CD4-positive, CD25-positive, alpha-beta regulatory T cell (primary cell): Measurements from ENCODE around the gene TMEM213. TPM values are rescaled to one million over a fixed set of nuclear protein-coding genes. Genes with fewer than 3 reads are reported as not detected.

Experiments used
- ATAC-seq, 2 donors: fragments of 150-1000 bp; cut with Tn5 transposase; one replicate each; pipeline ENCODE4 v1.10.0; 2021; ENCODE audit warnings: low read depth in 2 of 2, moderate number of reproducible peaks in 2 of 2, moderate library complexity in 1 of 2
- DNase-seq, 3 donors: peaks; one replicate each; pipeline versions ENCODE4 v3.0.0 to v3.0.0-alpha.2; 2012 to 2022; ENCODE audit warnings: mixed read lengths in 1 of 3
- H3K27ac ChIP-seq: one replicate; pipeline ENCODE4 v1.7.0; 2013; ENCODE audit warnings: mild to moderate bottlenecking, low read length; ENCODE audit not compliant: insufficient read depth, poor library complexity, severe bottlenecking
- H3K27me3 ChIP-seq: one replicate; pipeline ENCODE4 v1.7.0; 2013; ENCODE audit warnings: low read length; ENCODE audit not compliant: control insufficient read depth, insufficient read depth
- H3K36me3 ChIP-seq: one replicate; pipeline ENCODE4 v1.7.0; 2013; ENCODE audit warnings: mild to moderate bottlenecking, low read length, moderate library complexity; ENCODE audit not compliant: control insufficient read depth, insufficient read depth
- H3K4me1 ChIP-seq: 2 replicates; pipeline ENCODE4 v1.7.0; 2013; ENCODE audit warnings: mild to moderate bottlenecking, low read length; ENCODE audit not compliant: insufficient read depth, control insufficient read depth, poor library complexity, severe bottlenecking
- H3K4me3 ChIP-seq: one replicate; pipeline ENCODE4 v1.7.0; 2013; ENCODE audit warnings: low read depth, mild to moderate bottlenecking, low read length, moderate library complexity
- H3K9me3 ChIP-seq, 2 experiments: 1 replicate in 1 of 2; 2 replicates in 1 of 2; pipeline ENCODE4 v1.7.0; 2013; ENCODE audit warnings: low read length in 2 of 2, mild to moderate bottlenecking in 1 of 2, moderate library complexity in 1 of 2; ENCODE audit not compliant: control insufficient read depth in 2 of 2
- H3K27ac Mint-ChIP-seq, 3 donors: one replicate each; pipeline ENCODE4 v1.8.0; 2020 to 2022; ENCODE audit warnings: mild to moderate bottlenecking in 3 of 3, mixed read lengths in 3 of 3, moderate library complexity in 2 of 3
- H3K27me3 Mint-ChIP-seq: one replicate; pipeline ENCODE4 v1.8.0; 2022; ENCODE audit warnings: mild to moderate bottlenecking, mixed read lengths
- H3K36me3 Mint-ChIP-seq: one replicate; pipeline ENCODE4 v1.8.0; 2020; ENCODE audit warnings: mixed read lengths
- H3K4me1 Mint-ChIP-seq, 4 donors: one replicate each; pipeline ENCODE4 v1.8.0; 2020 to 2022; ENCODE audit warnings: mixed read lengths in 4 of 4, mild to moderate bottlenecking in 1 of 4
- H3K4me3 Mint-ChIP-seq, 4 donors: one replicate each; pipeline ENCODE4 v1.8.0; 2020 to 2022; ENCODE audit warnings: mild to moderate bottlenecking in 4 of 4, mixed read lengths in 4 of 4, moderate library complexity in 3 of 4
- H3K9me3 Mint-ChIP-seq, 7 donors: one replicate each; pipeline ENCODE4 v1.8.0; 2020 to 2022; ENCODE audit warnings: mixed read lengths in 7 of 7, mild to moderate bottlenecking in 3 of 7, moderate library complexity in 2 of 7
- polyA plus RNA-seq, 4 donors: library from polyadenylated mRNA; unstranded; fragments of 300-500 nt; fragmentation: Illumina TruSeq; gene quantifications; one replicate each; pipeline ENCODE4 v1.2.3, GENCODE V29; 2021
- total RNA-seq: library from RNA; stranded (reverse); gene quantifications from one replicate; pipeline ENCODE4 v1.2.3, GENCODE V29; 2022

The TMEM213 gene
- total and polyA plus RNA-seq, 5 donors from 2014 or later = 0.21 TPM; not detected in 4

DNA sequence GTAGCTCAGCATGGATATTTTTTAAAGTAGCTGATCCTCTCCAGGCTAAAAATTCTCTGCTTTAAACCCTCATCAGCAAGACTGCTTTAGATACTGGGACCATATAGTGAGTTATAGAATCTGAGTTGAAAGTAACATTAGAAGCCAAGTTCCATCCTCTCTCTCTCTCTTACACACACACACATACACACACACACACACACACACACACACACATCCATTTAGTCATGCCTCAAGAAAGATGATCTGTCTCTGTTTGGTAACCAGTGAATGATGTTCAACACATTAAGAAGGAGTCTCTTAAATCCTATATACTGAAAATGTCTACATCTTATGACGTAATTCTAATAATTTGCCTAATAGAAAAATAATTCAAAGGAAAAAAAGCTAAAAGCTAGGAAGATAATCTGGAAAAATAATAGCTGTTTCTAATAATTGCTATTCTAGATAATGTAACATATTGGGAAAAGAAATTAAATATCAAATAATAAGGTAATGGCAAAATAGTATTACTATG lies 17.1 kb downstream of the TMEM213 start:
- ATAC-seq = no peak
- no peak for DNase-seq
- no peak overlapping the region for H3K27ac ChIP-seq
- H3K27me3 ChIP-seq = peaks cover 3% of the 10 kb centered on the region
- Mint-ChIP-seq H3K27me3 (peaks cover 5% of the 10 kb centered on the region), H3K36me3 (no peaks in the 10 kb centered on the region), H3K27ac (no peak overlapping the region), H3K4me3 (no peak overlapping the region), H3K9me3 (peaks cover 0 to 5% (median 0%) of the 10 kb centered on the region in 7 donors), H3K4me1 (no peaks in the 10 kb centered on the region)
- H3K36me3 ChIP-seq = no peaks in the 10 kb centered on the region
- H3K4me3 ChIP-seq = no peak overlapping the region
- H3K4me1 ChIP-seq = no peaks in the 10 kb centered on the region
- no peaks in the 10 kb centered on the region for H3K9me3 ChIP-seq

DNA sequence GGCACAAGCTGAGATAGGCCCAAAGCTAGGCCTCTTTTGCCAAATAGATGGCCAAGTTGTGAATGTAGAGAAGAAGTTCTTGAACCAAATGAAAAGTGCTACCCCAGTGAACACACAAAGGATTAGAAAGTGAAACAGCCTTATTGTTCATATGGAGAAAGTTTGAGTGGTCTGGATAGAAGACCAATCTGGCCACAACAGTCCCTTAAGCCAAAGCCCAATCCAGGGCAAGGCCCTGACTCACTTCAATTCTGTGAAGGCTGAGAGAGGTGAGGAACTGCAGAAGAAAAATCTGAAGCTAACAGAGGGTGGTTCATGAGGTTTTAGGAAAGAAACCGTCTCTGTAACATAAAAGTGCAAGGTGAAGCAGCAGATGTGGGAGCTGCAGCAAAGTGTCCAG lies 18.9 kb downstream of the TMEM213 start:
- peaks cover 3% of the 10 kb centered on the region for H3K27me3 ChIP-seq
- no peaks in the 10 kb centered on the region for H3K4me1 Mint-ChIP-seq
- no peaks in the 10 kb centered on the region for H3K36me3 Mint-ChIP-seq
- no peak overlapping the region for H3K4me3 ChIP-seq
- no peak overlapping the region for H3K27ac Mint-ChIP-seq
- H3K9me3 Mint-ChIP-seq = peaks cover 0 to 5% (median 0%) of the 10 kb centered on the region in 7 donors
- H3K27ac ChIP-seq = no peak overlapping the region
- no peaks in the 10 kb centered on the region for H3K9me3 ChIP-seq
- DNase-seq (no peak), ATAC-seq (no peak)
- H3K36me3 ChIP-seq = no peaks in the 10 kb centered on the region
- peaks cover 5% of the 10 kb centered on the region for H3K27me3 Mint-ChIP-seq
- H3K4me1 ChIP-seq = no peaks in the 10 kb centered on the region
- H3K4me3 Mint-ChIP-seq = no peak overlapping the region

DNA sequence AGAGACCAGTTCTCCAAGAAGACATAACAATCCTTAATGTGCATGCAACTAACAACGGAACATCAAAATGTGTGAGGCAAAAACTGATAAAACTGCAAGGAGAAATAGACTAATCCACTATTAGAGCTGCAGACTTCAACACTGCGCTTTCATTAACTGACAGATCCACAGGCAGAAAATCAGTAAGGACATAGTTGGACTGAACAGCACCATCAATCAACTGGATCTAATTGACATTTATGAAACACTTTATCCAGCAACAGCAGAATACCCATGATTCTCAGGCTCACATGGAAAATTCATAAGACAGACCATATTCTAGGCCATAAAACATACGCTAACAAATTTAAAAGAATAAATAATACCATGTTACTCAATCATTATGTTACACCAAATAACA lies 21.8 kb downstream of the TMEM213 start:
- no peaks in the 10 kb centered on the region for H3K4me1 ChIP-seq
- H3K36me3 ChIP-seq = no peaks in the 10 kb centered on the region
- Mint-ChIP-seq H3K27me3 (peaks cover 5% of the 10 kb centered on the region), H3K9me3 (peaks cover 0 to 3% (median 0%) of the 10 kb centered on the region in 7 donors), H3K4me3 (no peak overlapping the region), H3K27ac (no peak overlapping the region), H3K36me3 (no peaks in the 10 kb centered on the region), H3K4me1 (no peaks in the 10 kb centered on the region)
- no peak overlapping the region for H3K27ac ChIP-seq
- H3K9me3 ChIP-seq = no peaks in the 10 kb centered on the region
- H3K27me3 ChIP-seq = peaks cover 1% of the 10 kb centered on the region
- no peak overlapping the region for H3K4me3 ChIP-seq
- DNase-seq (no peak), ATAC-seq (no peak)

DNA sequence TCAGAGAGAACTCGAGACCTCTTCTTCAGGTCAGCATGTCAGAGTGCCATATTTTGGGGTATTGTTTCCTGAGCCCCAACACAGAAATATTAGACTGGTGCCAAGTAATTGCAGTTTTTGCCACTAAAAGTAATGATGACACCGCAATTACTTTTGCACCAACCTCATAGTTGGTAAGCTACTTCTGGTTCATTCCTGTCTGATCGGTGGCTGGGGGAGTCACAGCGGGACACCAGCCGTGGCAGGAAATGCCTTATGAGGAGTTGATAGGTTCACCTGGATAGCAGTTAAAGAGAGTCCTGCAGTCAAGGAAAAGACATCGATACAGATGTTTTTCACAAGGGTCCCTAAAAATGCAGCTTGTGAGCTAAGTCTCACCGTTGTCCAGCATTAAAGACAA lies 24.1 kb downstream of the TMEM213 start:
- Histone ChIP-seq H3K9me3 (no peaks in the 10 kb centered on the region), H3K27me3 (no peaks in the 10 kb centered on the region), H3K36me3 (no peaks in the 10 kb centered on the region), H3K4me3 (no peak overlapping the region), H3K4me1 (no peaks in the 10 kb centered on the region), H3K27ac (no peak overlapping the region)
- peak overlapping the region in 1 of 3 donors; percentile 20 for H3K27ac Mint-ChIP-seq
- no peaks in the 10 kb centered on the region for H3K4me1 Mint-ChIP-seq
- peaks cover 10% of the 10 kb centered on the region for H3K27me3 Mint-ChIP-seq
- no peaks in the 10 kb centered on the region for H3K9me3 Mint-ChIP-seq
- H3K36me3 Mint-ChIP-seq = no peaks in the 10 kb centered on the region
- no peak overlapping the region for H3K4me3 Mint-ChIP-seq
- no peak for DNase-seq
- ATAC-seq = no peak

DNA sequence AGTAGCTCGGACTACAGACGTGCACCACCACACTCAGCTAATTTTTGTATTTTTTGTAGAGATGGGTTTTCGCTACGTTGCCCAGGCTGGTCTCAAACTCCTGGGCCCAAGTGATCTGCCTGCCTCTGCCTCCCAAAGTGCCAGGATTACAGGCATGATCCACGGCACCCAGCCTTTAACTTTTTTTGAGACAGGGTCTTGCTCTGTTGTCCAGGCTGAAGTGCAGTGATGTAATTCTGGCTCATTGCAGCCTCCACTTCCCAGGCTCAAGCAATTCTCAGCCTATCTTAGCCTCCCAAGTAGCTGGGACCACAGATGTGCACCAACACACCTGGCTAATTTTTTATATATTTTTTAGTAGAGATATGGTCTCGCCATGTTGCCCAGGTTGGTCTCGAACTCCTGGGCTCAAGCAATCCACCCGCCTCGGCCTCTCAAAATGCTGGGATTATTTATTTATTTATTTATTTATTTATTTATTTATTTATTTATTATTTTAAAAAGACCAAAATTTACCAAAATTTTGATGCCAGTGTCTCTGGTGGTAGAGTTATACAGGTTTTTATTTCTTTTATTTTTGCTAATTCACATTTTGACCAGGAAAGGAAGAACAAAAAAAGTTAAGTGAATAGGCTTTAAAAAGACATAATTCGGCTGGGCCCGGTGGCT lies 25.2 kb downstream of the TMEM213 start:
- no peaks in the 10 kb centered on the region for H3K4me1 Mint-ChIP-seq
- no peak overlapping the region for H3K4me3 Mint-ChIP-seq
- no peak overlapping the region for H3K27ac ChIP-seq
- H3K27ac Mint-ChIP-seq = no peak overlapping the region
- H3K27me3 ChIP-seq = no peaks in the 10 kb centered on the region
- H3K27me3 Mint-ChIP-seq = peaks cover 9% of the 10 kb centered on the region
- DNase-seq = no peak
- no peak for ATAC-seq
- no peaks in the 10 kb centered on the region for H3K4me1 ChIP-seq
- H3K9me3 Mint-ChIP-seq = no peaks in the 10 kb centered on the region
- H3K9me3 ChIP-seq = no peaks in the 10 kb centered on the region
- no peak overlapping the region for H3K4me3 ChIP-seq
- no peaks in the 10 kb centered on the region for H3K36me3 Mint-ChIP-seq
- H3K36me3 ChIP-seq = no peaks in the 10 kb centered on the region

DNA sequence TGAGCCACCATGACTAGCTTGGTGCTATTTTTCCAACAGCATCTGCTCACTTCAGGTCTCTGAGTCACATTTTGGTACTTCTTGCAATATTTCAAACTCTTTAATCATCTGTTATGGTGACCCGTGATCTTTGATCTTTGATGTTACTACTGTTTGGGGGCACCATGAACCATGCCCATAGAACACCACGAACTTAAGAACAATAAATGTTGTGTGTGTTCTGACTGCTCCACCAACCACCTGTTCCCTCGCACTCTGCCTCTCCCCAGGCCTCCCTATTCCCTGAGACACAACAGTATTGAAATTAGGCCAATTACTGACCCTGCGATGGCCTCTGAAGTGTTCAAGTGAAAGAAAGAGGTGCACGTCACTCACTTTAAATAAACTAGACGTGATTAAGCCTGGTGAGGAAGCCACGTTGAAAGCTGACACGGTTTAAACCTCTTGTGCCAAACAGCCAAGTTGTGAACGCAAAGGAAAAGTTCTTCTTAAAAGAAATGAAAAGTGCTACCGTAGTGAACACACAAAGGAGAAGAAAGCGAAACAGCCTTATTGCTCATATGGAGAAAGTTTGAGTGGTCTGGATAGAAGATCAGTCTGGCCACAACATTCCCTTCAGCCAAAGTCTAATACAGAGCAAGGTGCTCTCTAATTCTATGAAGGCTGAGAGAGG lies 27.4 kb downstream of the TMEM213 start:
- no peak overlapping the region for H3K27ac ChIP-seq
- Mint-ChIP-seq H3K27me3 (peaks cover 10% of the 10 kb centered on the region), H3K27ac (no peak overlapping the region), H3K4me1 (no peaks in the 10 kb centered on the region), H3K36me3 (no peaks in the 10 kb centered on the region), H3K4me3 (no peak overlapping the region), H3K9me3 (no peaks in the 10 kb centered on the region)
- no peaks in the 10 kb centered on the region for H3K4me1 ChIP-seq
- DNase-seq (no peak), ATAC-seq (no peak)
- no peaks in the 10 kb centered on the region for H3K9me3 ChIP-seq
- H3K36me3 ChIP-seq = no peaks in the 10 kb centered on the region
- H3K27me3 ChIP-seq = no peaks in the 10 kb centered on the region
- no peak overlapping the region for H3K4me3 ChIP-seq

DNA sequence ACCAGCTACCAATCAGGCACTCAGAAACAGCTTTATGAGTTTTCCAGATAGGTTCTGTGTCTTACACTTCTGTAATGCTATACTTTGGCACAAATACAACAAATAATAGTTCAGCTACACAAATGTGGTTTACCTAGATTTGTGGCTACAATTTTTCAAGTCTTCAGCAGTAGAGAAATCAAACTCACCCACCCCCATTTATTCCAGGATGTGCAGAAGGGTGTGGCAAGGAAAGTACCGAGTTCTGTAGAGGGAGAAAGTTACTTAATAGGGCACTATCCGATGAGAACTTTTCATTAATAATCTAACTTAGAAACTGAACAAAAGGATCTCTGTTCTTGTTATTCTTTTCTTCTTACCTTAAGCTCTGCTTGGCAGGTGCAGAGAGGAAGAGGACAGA lies 30.5 kb downstream of the TMEM213 start:
- DNase-seq (no peak), ATAC-seq (no peak)
- H3K9me3 Mint-ChIP-seq = no peaks in the 10 kb centered on the region
- peaks cover 24% of the 10 kb centered on the region for H3K27me3 Mint-ChIP-seq
- no peaks in the 10 kb centered on the region for H3K27me3 ChIP-seq
- H3K4me3 ChIP-seq = no peak overlapping the region
- H3K36me3 Mint-ChIP-seq = no peaks in the 10 kb centered on the region
- no peak overlapping the region for H3K4me3 Mint-ChIP-seq
- no peaks in the 10 kb centered on the region for H3K4me1 ChIP-seq
- no peaks in the 10 kb centered on the region for H3K9me3 ChIP-seq
- no peaks in the 10 kb centered on the region for H3K36me3 ChIP-seq
- H3K4me1 Mint-ChIP-seq = no peaks in the 10 kb centered on the region
- H3K27ac Mint-ChIP-seq = no peak overlapping the region
- no peak overlapping the region for H3K27ac ChIP-seq

DNA sequence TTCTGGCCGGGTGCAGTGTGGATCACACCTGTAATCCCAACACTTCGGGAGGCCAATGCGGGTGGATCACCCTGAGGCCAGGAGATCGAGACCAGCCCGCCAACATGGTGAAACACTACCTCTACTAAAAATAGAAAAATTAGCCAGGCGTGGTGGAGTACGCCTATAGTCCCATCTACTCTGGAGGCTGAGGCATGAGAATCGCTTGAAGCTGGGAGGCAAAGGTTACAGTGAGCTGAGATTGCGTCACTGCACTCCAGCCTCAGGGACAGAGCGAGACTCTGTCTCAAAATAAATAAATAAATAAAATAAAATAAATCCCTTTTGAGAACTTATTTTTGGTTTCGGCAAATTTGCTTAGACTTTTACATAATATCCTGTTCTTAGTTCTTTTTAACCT lies 31.5 kb downstream of the TMEM213 start:
- Mint-ChIP-seq H3K9me3 (peaks cover 0 to 2% (median 0%) of the 10 kb centered on the region in 7 donors), H3K27me3 (peaks cover 32% of the 10 kb centered on the region)

More for the DNA sequence above, 31.5 kb downstream of the TMEM213 start:
- H3K27me3 ChIP-seq = no peaks in the 10 kb centered on the region
- H3K4me1 Mint-ChIP-seq = peaks cover 0 to 4% (median 0%) of the 10 kb centered on the region in 4 donors
- no peak overlapping the region for H3K27ac Mint-ChIP-seq
- no peaks in the 10 kb centered on the region for H3K36me3 ChIP-seq
- no peaks in the 10 kb centered on the region for H3K9me3 ChIP-seq
- H3K4me3 Mint-ChIP-seq = no peak overlapping the region
- no peak for DNase-seq
- no peaks in the 10 kb centered on the region for H3K4me1 ChIP-seq
- no peak overlapping the region for H3K4me3 ChIP-seq
- no peak overlapping the region for H3K27ac ChIP-seq
- no peak for ATAC-seq
- H3K36me3 Mint-ChIP-seq = no peaks in the 10 kb centered on the region
